Gastroesophageal sphincter (tissue), 3 donors: ENCODE data around the gene ASAP2.

ENCODE experiments used
- POLR2A ChIP-seq, 2 donors: fragments of 450-650 bp; IDR thresholded peaks; one replicate each; pipeline ENCODE4 v1.6.1; 2017; ENCODE audit warnings: antibody characterized with exemption in 2 of 2, mild to moderate bottlenecking in 2 of 2, moderate library complexity in 1 of 2
- POLR2AphosphoS5 ChIP-seq: sonication (generic); formaldehyde crosslinking; IDR thresholded peaks from one replicate; pipeline ENCODE4 v1.6.1; 2017; ENCODE audit warnings: antibody characterized with exemption
- TF ChIP-seq, protein P1 (sequence below), 4 experiments: fragments of 200-600 bp in 2 of 4; fragments of 450-650 bp in 2 of 4; sonication (generic) in 1 of 4; IDR thresholded peaks; one replicate each; pipeline ENCODE4 v1.5.1; 2017 to 2019; ENCODE audit warnings: antibody characterized with exemption in 4 of 4, mild to moderate bottlenecking in 2 of 4, moderate library complexity in 2 of 4

DNA sequence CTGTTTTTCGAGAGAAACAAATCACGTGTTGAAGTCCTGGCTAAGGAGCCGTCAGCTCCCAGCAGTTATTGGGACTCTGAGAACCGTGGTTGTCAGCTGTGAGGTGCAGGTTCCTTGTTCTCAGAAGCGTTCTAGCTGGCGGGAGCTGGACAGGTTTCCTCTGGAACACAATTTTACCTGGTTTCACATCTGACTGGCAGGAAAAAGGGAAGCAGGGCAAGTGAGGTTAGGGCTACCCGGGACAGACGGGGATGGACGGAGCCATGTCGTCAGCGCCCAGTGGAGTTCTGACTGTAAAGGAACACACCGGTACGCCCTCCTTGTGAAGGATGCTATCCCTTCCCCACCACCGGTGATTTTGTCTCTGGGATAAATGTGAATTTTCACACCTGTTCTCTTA is 190.6 kb downstream of the ASAP2 start:
- TF ChIP-seq POLR2AphosphoS5 (no peak), POLR2A (IDR thresholded peaks at IDR 0.05) (no peak)
- TF ChIP-seq, protein P1, sequence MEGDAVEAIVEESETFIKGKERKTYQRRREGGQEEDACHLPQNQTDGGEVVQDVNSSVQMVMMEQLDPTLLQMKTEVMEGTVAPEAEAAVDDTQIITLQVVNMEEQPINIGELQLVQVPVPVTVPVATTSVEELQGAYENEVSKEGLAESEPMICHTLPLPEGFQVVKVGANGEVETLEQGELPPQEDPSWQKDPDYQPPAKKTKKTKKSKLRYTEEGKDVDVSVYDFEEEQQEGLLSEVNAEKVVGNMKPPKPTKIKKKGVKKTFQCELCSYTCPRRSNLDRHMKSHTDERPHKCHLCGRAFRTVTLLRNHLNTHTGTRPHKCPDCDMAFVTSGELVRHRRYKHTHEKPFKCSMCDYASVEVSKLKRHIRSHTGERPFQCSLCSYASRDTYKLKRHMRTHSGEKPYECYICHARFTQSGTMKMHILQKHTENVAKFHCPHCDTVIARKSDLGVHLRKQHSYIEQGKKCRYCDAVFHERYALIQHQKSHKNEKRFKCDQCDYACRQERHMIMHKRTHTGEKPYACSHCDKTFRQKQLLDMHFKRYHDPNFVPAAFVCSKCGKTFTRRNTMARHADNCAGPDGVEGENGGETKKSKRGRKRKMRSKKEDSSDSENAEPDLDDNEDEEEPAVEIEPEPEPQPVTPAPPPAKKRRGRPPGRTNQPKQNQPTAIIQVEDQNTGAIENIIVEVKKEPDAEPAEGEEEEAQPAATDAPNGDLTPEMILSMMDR (IDR thresholded peaks at IDR 0.05) = no peak
